GM20431 (cell line): ENCODE data around the gene PRKCI.
"Not testable (repeated sequence)": the region's sequence is repeated elsewhere in the genome, so short reads cannot be mapped to it uniquely, and the experiment has no call there.

Experiments
- in situ Hi-C: fragments of 300-500 bp; cut with MseI, MboI; formaldehyde crosslinking; loops from one replicate; pipeline ENCODE4 v1.15.0; 2020; ENCODE audit warnings: low sequenced_read_pairs; ENCODE audit not compliant: unreplicated experiment

The PRKCI gene

DNA sequence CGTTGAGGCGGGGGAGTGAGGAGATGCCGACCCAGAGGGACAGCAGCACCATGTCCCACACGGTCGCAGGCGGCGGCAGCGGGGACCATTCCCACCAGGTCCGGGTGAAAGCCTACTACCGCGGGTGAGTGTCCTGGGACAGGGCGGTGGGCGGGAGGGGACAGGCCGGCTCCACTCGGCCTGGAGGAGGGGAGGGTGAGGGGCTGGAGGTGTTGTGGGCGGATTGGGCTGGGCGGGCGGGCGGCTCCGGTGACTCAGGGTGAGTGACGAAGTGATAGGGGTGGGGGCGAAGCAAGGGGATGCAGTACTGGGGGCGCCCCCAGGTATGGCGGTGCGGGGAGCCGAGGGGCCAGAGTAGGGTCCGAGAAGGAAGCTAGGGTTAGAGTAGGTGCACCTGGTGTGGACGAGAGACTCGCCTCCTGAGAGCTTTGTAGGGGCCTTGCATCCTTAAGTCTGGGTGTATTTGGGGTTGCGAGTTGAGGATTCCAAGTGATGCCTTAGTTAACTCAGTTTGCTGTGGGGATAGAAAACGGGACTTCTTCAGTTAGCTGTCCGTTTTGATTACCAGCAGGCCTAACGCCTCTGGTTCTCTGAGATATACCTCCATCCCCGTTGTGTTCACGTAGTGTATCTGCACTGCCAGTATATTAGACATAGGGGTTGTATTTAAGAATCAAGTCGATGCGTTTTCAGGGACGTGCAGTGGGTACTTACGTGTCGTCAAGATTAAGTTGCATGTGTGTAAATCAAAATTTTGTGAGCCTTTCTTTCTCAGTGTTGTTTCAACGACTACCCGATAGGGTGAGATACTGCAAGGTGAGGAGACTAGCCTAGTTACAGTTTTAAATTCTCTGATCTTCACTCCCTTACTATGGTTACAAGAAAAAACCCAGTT lies 670 bp downstream of the PRKCI start:
- in situ Hi-C loops, result no loop called here

GRCh38 chr3:170225166-170225565 lies 2.9 kb downstream of the PRKCI start:
- in situ Hi-C loops, result no loop called here

DNA sequence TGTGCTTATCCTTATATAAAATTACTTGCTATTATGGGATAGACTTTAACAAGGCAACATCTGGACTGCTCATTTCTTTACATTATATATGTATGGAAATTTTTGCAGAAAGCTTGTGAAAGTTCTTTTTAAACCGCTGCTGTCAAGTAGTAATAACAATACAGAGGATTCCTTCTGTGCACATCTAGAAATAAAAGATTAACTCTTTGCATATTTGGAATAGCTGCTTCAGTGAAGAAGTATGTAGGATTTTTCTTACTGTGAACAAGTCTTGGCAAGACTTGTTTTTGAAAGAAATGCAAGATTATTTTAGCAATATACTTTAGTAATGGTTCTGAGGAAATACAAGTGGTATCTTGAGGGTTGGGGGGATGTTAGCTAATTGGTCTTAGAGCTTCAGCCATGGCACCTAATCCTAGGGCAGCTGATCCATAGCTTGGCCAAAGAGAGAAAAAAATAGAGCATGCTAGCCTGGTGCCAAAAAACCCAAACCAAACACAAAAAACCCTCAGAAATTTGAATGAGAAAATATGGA lies 4.3 kb downstream of the PRKCI start:
- in situ Hi-C loops, result no loop called here

GRCh38 chr3:170228093-170228766 lies 6.0 kb downstream of the PRKCI start:
- in situ Hi-C loops, result no loop called here

DNA sequence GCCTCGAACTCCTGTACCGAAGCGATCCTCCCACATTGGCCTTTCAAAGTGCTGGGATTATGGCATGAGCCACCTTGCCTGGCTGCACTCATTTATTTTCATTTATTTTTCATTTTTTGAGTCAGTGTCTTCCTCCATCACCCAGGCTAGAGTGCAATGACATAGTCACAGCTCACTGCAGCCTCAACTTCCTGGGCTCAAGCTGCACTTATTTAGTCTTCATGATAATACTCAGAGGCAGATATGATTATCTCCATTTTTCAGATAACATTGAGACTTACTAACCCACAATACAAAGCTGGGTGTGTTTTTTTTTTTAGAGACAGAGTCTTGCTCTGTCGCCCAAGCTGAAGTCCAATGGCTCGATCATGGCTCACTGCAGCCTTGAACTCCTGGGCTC lies 10.0 kb downstream of the PRKCI start:
- in situ Hi-C loops, result no loop called here

DNA sequence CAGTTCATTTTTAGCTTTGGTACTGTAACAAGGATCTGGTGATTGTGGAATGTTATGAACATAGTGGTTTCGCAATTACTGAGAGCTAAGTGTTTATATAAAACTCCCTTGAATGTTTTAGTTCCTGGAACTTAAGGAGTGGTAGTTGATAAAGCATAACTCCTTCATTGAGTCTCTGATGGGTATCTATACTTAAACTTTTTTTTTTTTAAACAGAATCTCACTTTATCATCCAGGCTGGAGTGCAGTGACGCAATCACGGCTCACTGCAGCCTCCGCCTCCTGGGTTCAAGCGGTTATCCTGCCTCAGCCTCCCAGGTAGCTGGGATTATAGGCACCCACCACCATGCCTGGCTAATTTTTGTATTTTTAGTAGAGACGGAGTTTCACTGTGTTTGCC lies 11.3 kb downstream of the PRKCI start:
- in situ Hi-C loops, result no loop called here

GRCh38 chr3:170240142-170240541 lies 17.9 kb downstream of the PRKCI start:
- in situ Hi-C loops, result no loop called here

DNA sequence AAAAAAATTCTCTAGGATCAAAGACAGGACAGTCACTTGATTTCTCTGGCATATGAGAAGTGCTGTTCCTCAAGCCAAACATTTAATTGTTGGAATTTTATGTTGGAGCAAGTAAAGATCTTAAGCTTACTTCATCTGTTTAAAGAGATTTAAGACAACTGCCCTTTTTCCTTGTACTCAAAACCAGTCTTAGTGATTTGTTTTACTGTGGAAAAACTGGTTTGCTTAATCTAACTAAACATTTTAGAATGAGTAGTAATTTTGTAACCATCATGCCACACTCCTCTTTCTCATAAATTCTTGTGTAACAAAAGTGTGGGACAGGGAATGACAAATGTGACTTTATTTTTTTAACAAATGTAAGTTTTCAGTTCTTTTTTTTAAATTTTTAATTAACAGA lies 18.4 kb downstream of the PRKCI start:
- in situ Hi-C loops, result no loop called here

DNA sequence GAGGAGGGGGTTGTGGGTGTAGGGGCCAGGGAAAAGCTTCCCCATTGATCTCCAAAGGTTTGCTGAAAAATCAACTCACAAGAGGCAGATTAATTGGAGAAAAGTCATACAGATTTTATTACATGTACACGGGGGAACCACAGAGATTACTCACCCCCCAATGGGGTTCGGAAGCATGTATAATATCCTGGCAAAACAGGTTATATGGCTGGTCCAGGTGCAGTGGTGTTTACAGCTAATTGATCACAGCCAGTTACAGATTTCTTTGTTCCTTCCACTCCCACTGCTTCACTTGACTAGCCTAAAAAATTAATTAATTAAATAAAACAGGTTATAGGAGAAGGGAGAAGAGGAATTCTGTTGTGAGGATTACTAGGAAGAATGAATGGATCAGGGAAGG lies 22.4 kb downstream of the PRKCI start:
- in situ Hi-C loops, result no loop called here

GRCh38 chr3:170247875-170248274 lies 25.7 kb downstream of the PRKCI start:
- in situ Hi-C loops, result no loop called here

DNA sequence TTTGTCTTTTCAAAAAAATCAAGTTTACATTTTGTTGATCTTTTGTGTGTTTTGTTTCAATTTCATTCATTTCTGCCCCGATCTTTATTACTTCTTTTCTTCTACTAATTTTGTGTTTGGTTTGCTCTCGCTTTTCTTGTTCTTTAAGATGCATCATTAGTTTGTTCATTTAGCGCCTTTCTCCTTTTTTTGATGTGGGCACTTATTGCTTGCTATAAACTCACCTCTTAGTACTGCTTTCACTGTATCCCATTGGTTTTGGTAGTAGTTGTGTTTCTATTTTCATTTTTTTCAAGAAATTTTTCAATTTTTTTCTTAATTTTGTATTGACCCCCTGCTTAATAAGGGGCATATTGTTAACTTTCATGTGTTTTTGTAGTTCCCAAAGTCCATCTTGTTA lies 34.4 kb downstream of the PRKCI start:
- in situ Hi-C loops, result no loop called here

DNA sequence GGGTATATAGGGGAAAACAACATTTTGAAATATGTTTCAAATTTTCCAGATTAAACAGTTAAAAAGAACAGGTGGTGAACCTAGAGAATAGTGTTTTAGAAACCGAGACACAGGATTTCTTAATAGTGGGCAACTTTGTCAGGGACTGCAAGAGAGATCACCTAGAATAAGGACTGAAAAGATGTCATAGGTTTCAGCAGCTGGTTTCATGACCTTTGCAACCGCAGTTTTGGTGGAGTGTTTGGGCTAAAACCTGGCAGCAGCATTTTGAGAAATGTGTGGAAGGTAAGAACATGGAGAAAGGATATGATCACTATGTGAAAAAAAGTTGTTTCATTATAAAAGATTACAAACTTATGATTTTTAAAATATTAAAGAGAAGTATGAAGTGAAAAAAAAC lies 34.9 kb downstream of the PRKCI start:
- in situ Hi-C loops, result no loop called here

GRCh38 chr3:170258105-170258487 lies 35.9 kb downstream of the PRKCI start:
- in situ Hi-C loops, result no loop called here

GRCh38 chr3:170259907-170260306 lies 37.7 kb downstream of the PRKCI start:
- in situ Hi-C loops, result no loop called here

DNA sequence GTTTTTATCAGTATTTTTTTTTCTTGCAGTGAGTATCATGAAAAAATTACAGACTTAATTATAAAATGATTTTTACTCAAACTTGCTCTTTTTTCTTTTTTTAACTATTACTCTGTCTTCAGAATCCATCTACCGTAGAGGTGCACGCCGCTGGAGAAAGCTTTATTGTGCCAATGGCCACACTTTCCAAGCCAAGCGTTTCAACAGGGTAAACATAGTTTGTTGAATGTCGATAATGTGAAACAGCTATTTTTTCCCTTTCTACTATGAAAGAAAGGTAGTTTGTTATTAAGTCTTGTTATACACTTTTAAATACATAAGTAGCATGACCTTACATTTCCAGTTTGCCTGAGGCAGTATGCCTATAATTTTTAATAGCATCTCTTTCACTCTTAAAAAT lies 45.6 kb downstream of the PRKCI start:
- in situ Hi-C loops, result no loop called here

GRCh38 chr3:170269673-170270254 lies 47.5 kb downstream of the PRKCI start:
- in situ Hi-C loops, result not testable (repeated sequence)

DNA sequence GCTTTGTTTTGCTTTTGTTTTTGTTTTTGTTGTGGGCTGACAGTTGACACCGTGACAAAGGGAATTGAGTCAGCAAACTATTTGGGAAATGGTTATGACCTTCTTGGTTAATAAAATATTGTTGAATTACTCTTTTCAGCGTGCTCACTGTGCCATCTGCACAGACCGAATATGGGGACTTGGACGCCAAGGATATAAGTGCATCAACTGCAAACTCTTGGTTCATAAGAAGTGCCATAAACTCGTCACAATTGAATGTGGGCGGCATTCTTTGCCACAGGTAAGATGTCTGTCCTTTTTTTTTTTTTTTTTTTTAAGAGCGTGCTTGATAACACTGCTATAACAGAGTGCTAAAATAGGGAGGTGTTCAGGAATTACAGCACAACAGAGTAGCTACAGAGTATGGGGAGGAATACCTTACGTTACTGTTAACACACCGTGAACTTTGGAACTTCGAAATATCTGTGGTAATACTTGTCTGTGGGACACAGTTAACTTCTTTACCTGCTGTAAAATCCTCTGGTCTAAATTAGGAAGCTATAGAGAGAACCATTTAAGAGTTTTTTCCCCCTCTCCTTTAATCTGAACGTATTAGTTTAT lies 48.2 kb downstream of the PRKCI start:
- in situ Hi-C loops, result no loop called here

DNA sequence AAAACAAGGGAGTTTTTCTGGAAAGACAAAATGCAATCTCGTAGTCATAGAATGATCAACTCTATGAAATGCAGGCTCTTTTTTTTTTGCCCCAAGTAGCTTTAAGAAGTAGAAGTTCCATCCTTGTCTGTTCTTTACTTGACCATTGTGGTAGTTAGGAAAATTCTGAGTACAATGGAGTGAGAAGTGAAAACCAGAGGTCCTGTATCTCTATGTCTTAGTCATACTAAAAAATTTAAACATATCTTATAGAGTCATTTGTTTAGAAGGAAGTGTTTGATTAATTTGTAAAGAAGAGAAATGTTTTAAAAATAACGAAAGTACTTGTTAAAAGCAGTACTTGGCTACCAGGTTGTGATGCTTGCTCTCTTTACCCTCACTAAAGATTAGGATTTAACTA lies 52.4 kb downstream of the PRKCI start:
- in situ Hi-C loops, result no loop called here

DNA sequence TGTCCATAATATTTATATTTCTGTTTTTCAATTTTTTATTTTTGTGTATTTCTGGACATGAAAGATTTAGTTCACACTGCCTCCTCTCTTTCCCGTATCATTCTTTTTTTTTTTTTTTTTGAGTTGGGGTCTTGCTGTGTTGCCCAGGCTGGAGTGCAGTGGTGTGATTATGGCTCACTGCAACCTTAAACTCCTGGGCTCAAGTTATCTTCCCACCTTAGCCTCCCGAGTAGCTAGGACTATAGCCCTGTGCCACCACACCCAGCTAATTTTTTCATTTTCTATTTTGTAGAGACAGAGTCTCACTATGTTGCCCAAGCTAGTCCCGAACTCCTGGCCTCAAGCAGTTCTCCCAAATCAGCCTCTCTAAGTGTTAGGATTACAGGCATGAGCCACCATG lies 53.6 kb downstream of the PRKCI start:
- in situ Hi-C loops, result no loop called here

GRCh38 chr3:170277311-170277710 lies 55.1 kb downstream of the PRKCI start:
- in situ Hi-C loops, result not testable (repeated sequence)
